ENCODE data around the gene ATOSB.

GRCh38 chr9:35069020-35069419, 46.6 kb downstream of the ATOSB start:
- TF ChIP-seq CTCF (IDR thresholded peaks at IDR 0.05; ENCODE audit: low read length) (no peak), EZH2 (optimal IDR thresholded peaks at IDR 0.05; ENCODE audit: low read depth, low read length) (no peak)
